ENCODE data around the gene BCAR1. TPM values are rescaled to one million over a fixed set of nuclear protein-coding genes. Genes with fewer than 3 reads are reported as not detected.
A peak's percentile ranks its signal among the peaks of the same experiment; 100 is the strongest.
"Not testable (repeated sequence)": the region's sequence is repeated elsewhere in the genome, so short reads cannot be mapped to it uniquely, and the experiment has no call there.

The BCAR1 gene
- total and polyA plus RNA-seq, 2 donors = 2.9 to 14.5 TPM

DNA sequence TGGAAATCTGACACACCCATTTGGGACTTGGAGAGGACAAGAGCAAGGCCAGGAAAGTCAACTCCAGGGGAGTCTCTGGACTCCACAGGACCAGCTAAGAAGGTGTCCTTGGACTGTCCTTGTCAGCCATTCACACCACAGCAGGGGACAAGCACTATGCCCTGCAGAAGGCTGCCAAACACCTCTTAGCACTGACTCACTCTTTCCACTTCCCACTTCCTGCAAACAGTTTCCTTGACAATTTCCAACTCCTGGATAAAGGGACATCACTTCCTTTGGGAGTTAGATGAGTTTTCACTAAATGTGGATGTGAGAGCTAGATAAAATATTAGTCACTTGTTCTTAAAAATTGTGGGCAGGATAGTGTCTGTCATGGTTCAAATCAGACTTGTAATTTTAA lies 37.8 kb upstream of the BCAR1 start:
- no peak for DNase-seq (ENCODE audit: low read depth in 6 of 9, low spot score in 9 of 9)
- no peak overlapping the region for H3K4me3 ChIP-seq (ENCODE audit: low read length in 2 of 2)
- H3K4me1 ChIP-seq (ENCODE audit: control insufficient read depth in 2 of 2, insufficient read depth in 2 of 2, low read length in 2 of 2) = peaks cover 15% of the 10 kb centered on the region in 2 donors
- peaks cover 1 to 3% of the 10 kb centered on the region in 2 donors for H3K9me3 ChIP-seq (ENCODE audit: control insufficient read depth in 2 of 2, insufficient read depth in 1 of 2, low read length in 1 of 2)
- H3K27ac ChIP-seq (ENCODE audit: low read depth in 1 of 2, low read length in 1 of 2) = no peak overlapping the region
- peaks cover 13 to 26% of the 10 kb centered on the region in 2 donors for H3K27me3 ChIP-seq (ENCODE audit: control insufficient read depth in 2 of 2, insufficient read depth in 1 of 2, low read length in 1 of 2)
- peaks cover 24 to 29% of the 10 kb centered on the region in 2 donors for H3K36me3 ChIP-seq (ENCODE audit: control insufficient read depth in 2 of 2, insufficient read depth in 2 of 2, low read length in 1 of 2)

DNA sequence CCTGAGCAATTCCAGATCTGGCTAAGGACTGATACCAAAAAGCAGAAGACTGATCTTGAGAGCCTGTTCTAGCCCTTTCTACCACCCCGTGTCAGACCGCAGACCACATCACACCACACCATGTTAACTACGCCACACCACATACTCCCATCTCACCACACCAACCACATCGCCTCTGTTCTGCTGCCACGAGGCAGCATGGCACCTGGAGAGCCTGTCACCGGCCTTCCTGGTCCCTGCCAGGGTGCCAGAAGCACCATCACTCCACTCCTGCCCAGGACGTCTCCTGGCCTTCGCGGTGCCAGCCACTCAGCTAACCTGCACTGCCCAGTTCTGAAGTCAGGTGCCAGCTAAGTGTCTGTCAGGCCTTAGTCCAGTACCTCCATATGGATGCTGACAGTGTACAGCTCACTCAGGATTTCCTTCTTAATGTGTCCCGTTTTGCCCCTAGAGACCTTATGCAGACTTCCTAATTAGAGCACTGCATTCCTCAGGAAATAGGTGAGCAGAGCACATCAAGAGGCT lies 37.2 kb upstream of the BCAR1 start:
- Histone ChIP-seq H3K9me3 (ENCODE audit: control insufficient read depth in 2 of 2, insufficient read depth in 1 of 2, low read length in 1 of 2) (peaks cover 1 to 3% of the 10 kb centered on the region in 2 donors), H3K27ac (ENCODE audit: low read depth in 1 of 2, low read length in 1 of 2) (no peak overlapping the region), H3K27me3 (ENCODE audit: control insufficient read depth in 2 of 2, insufficient read depth in 1 of 2, low read length in 1 of 2) (peaks cover 13 to 26% of the 10 kb centered on the region in 2 donors), H3K4me1 (ENCODE audit: control insufficient read depth in 2 of 2, insufficient read depth in 2 of 2, low read length in 2 of 2) (peaks cover 15% of the 10 kb centered on the region in 2 donors), H3K4me3 (ENCODE audit: low read length in 2 of 2) (no peak overlapping the region), H3K36me3 (ENCODE audit: control insufficient read depth in 2 of 2, insufficient read depth in 2 of 2, low read length in 1 of 2) (peaks cover 23 to 27% of the 10 kb centered on the region in 2 donors)
- 32% methylated on average over 10 of the region's 10 CpGs for WGBS
- peak in 7 of 9 donors; percentile 26 to 77 (median 40) for DNase-seq (ENCODE audit: low read depth in 6 of 9, low spot score in 9 of 9)

DNA sequence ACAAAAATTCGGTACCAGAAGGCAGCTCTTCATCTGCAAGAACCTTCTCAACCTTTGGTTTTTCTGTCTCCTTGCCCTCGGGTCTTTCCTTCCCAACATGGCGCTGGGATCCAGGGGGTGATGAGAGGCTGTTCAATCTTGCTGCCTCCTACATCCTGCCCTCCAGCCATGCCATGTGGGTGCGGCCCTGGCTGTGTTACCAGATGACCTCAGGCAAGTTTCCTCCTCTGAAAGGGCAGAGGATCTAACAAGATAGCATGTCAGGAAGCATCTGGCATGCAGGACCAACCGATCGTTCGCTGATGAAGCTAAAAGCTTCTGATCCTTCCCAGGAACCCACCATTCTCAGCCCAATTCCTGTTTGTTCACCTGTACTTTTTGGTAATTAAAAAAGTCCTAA lies 36.8 kb upstream of the BCAR1 start:
- Histone ChIP-seq H3K4me3 (ENCODE audit: low read length in 2 of 2) (no peak overlapping the region), H3K9me3 (ENCODE audit: control insufficient read depth in 2 of 2, insufficient read depth in 1 of 2, low read length in 1 of 2) (peaks cover 1 to 3% of the 10 kb centered on the region in 2 donors), H3K27ac (ENCODE audit: low read depth in 1 of 2, low read length in 1 of 2) (no peak overlapping the region), H3K4me1 (ENCODE audit: control insufficient read depth in 2 of 2, insufficient read depth in 2 of 2, low read length in 2 of 2) (peaks cover 15% of the 10 kb centered on the region in 2 donors), H3K36me3 (ENCODE audit: control insufficient read depth in 2 of 2, insufficient read depth in 2 of 2, low read length in 1 of 2) (peaks cover 19 to 23% of the 10 kb centered on the region in 2 donors), H3K27me3 (ENCODE audit: control insufficient read depth in 2 of 2, insufficient read depth in 1 of 2, low read length in 1 of 2) (peaks cover 13 to 28% of the 10 kb centered on the region in 2 donors)
- WGBS = 59% methylated on average over 7 of the region's 7 CpGs
- no peak for DNase-seq (ENCODE audit: low read depth in 6 of 9, low spot score in 9 of 9)

DNA sequence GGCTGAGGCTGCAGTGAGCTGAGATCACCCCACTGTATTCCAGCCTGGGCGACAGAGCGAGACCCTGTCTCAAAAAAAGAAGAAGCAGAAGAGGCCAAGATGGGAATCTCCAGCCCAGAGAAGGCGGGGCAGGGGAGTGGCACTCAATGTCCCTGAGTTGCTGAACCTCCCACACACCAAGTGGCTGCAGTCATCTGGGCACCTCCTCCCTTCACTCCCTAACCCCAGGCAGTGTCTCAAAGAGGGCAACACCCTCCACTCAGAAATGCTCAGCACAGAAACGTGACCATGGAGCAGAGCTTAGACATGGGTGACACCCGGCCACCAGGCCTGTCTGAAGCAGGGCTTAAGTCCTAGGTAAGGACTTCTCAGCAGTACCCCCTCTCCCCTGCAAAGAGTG lies 36.3 kb upstream of the BCAR1 start:
- H3K27ac ChIP-seq (ENCODE audit: low read depth in 1 of 2, low read length in 1 of 2) = no peak overlapping the region
- 98% methylated on average over 5 of the region's 5 CpGs for WGBS

DNA sequence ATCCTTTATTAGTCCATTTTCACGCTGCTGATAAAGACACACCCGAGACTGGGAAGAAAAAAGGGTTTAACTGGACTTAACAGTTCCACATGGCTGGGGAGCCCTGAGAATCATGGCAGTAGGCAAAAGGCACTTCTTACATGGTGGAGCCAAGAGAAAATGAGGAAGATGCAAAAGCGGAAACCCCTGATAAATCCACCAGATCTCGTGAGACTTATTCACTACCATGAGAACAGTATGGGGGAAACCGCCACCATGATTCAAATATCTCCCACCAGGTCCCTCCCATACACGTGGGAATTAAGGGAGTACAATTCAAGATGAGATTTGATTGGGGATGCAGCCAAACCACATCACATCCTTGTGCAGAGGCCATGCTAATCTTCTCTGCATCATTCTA lies 35.0 kb upstream of the BCAR1 start:
- Histone ChIP-seq H3K9me3 (ENCODE audit: control insufficient read depth in 2 of 2, insufficient read depth in 1 of 2, low read length in 1 of 2) (peaks cover 0 to 3% of the 10 kb centered on the region in 2 donors), H3K36me3 (ENCODE audit: control insufficient read depth in 2 of 2, insufficient read depth in 2 of 2, low read length in 1 of 2) (peaks cover 7 to 8% of the 10 kb centered on the region in 2 donors), H3K4me1 (ENCODE audit: control insufficient read depth in 2 of 2, insufficient read depth in 2 of 2, low read length in 2 of 2) (peaks cover 15% of the 10 kb centered on the region in 2 donors), H3K27ac (ENCODE audit: low read depth in 1 of 2, low read length in 1 of 2) (no peak overlapping the region), H3K27me3 (ENCODE audit: control insufficient read depth in 2 of 2, insufficient read depth in 1 of 2, low read length in 1 of 2) (peaks cover 16 to 28% of the 10 kb centered on the region in 2 donors), H3K4me3 (ENCODE audit: low read length in 2 of 2) (no peak overlapping the region)
- no peak for DNase-seq (ENCODE audit: low read depth in 6 of 9, low spot score in 9 of 9)
- WGBS = 95% methylated on average over 6 of the region's 6 CpGs

More for the DNA sequence above, 36.3 kb upstream of the BCAR1 start:
- peaks cover 15% of the 10 kb centered on the region in 2 donors for H3K4me1 ChIP-seq (ENCODE audit: control insufficient read depth in 2 of 2, insufficient read depth in 2 of 2, low read length in 2 of 2)
- H3K36me3 ChIP-seq (ENCODE audit: control insufficient read depth in 2 of 2, insufficient read depth in 2 of 2, low read length in 1 of 2) = peaks cover 16 to 19% of the 10 kb centered on the region in 2 donors
- peaks cover 13 to 28% of the 10 kb centered on the region in 2 donors for H3K27me3 ChIP-seq (ENCODE audit: control insufficient read depth in 2 of 2, insufficient read depth in 1 of 2, low read length in 1 of 2)
- DNase-seq (ENCODE audit: low read depth in 6 of 9, low spot score in 9 of 9) = no peak
- peaks cover 0 to 3% of the 10 kb centered on the region in 2 donors for H3K9me3 ChIP-seq (ENCODE audit: control insufficient read depth in 2 of 2, insufficient read depth in 1 of 2, low read length in 1 of 2)
- no peak overlapping the region for H3K4me3 ChIP-seq (ENCODE audit: low read length in 2 of 2)

DNA sequence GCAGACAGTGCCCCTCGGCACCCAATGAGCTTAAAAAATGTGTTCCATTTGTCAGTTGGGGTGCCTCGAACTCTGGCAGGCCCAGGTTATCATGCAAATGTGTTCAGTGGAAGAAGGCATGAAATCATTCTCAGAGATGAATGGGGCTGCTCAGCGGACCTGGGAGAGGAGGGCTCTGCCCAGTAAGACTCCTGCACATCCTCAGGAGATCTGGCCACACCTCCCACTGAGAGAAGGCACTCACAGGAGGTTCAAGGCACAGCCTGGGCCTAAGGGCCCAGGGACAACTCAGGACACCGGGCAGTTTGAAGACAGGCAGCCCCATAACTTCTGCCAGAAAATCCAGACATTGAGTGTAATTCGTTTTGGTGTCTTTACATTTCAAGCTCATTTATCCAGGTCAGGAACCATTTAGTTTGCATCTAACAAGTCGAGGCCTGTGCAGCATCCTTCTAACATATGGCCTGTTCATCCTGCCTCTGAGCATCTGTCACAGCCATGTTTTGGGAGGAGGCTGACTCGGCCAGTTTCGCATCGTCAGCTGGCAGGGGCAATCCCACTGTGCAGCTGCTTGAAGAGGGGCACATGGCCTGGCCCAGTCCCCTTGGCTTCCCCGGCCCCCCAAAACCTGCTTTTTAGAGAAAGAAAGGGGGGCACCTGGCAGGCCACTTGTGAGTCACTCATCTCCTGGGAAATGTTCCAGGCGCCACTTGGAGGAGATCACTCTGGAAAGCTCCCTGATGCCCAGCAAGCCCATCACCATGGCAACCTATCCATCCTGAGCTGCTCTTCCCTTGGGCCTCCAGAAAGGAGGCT lies 31.2 kb upstream of the BCAR1 start:
- peaks cover 23 to 26% of the 10 kb centered on the region in 2 donors for H3K27me3 ChIP-seq (ENCODE audit: control insufficient read depth in 2 of 2, insufficient read depth in 1 of 2, low read length in 1 of 2)
- peaks cover 0 to 3% of the 10 kb centered on the region in 2 donors for H3K36me3 ChIP-seq (ENCODE audit: control insufficient read depth in 2 of 2, insufficient read depth in 2 of 2, low read length in 1 of 2)
- peaks cover 0 to 3% of the 10 kb centered on the region in 2 donors for H3K9me3 ChIP-seq (ENCODE audit: control insufficient read depth in 2 of 2, insufficient read depth in 1 of 2, low read length in 1 of 2)
- H3K4me1 ChIP-seq (ENCODE audit: control insufficient read depth in 2 of 2, insufficient read depth in 2 of 2, low read length in 2 of 2) = peaks cover under 1 to 2% of the 10 kb centered on the region in 2 donors
- DNase-seq (ENCODE audit: low read depth in 6 of 9, low spot score in 9 of 9) = no peak
- H3K4me3 ChIP-seq (ENCODE audit: low read length in 2 of 2) = no peak overlapping the region
- H3K27ac ChIP-seq (ENCODE audit: low read depth in 1 of 2, low read length in 1 of 2) = peak overlapping the region in 1 of 2 donors; percentile 26
- 96% methylated on average over 11 of the region's 11 CpGs for WGBS

DNA sequence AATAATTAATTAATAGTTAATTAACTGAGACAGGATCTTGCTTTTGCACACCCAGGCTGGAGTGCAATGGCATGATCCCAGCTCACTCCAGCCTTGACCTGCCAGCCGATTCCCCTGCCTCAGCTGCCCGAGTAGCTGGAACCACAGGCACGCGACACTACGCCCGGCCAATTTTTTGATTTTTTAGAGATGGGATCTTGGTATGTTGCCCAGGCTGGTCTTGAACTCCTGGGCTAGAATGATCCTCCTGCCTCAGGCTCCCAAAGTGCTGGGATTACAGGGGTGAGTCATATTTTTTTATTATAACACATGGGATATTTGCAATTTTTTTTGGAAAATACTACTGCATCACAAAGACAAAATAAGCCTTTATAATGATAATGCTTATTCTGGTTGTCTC lies 30.4 kb upstream of the BCAR1 start:
- H3K4me3 ChIP-seq (ENCODE audit: low read length in 2 of 2) = no peak overlapping the region
- WGBS = 96% methylated on average over 6 of the region's 6 CpGs
- H3K9me3 ChIP-seq (ENCODE audit: control insufficient read depth in 2 of 2, insufficient read depth in 1 of 2, low read length in 1 of 2) = peaks cover 0 to 3% of the 10 kb centered on the region in 2 donors
- H3K4me1 ChIP-seq (ENCODE audit: control insufficient read depth in 2 of 2, insufficient read depth in 2 of 2, low read length in 2 of 2) = no peaks in the 10 kb centered on the region
- peaks cover 16 to 25% of the 10 kb centered on the region in 2 donors for H3K27me3 ChIP-seq (ENCODE audit: control insufficient read depth in 2 of 2, insufficient read depth in 1 of 2, low read length in 1 of 2)
- H3K27ac ChIP-seq (ENCODE audit: low read depth in 1 of 2, low read length in 1 of 2) = no peak overlapping the region
- H3K36me3 ChIP-seq (ENCODE audit: control insufficient read depth in 2 of 2, insufficient read depth in 2 of 2, low read length in 1 of 2) = no peaks in the 10 kb centered on the region
- no peak for DNase-seq (ENCODE audit: low read depth in 6 of 9, low spot score in 9 of 9)

DNA sequence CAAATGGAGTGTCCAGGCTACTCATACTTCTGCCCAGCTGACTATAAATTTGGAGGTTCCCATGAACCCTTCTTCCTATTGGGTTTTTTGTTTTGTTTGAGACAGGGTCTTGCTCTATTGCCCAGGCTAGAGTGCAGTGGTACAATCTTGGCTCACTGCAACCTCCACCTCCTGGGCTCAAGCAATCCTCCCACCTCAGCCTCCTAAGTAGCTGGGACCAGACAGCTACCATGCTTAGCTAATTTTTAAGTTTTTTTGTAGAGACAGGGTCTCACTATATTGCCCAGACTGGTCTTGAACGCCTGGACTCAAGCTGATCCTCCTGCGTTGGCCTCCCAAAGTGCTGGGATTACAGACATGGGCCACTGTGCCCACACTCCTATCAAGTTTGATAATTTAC lies 29.6 kb upstream of the BCAR1 start:
- WGBS = over 99% methylated on average over 2 of the region's 2 CpGs
- H3K4me1 ChIP-seq (ENCODE audit: control insufficient read depth in 2 of 2, insufficient read depth in 2 of 2, low read length in 2 of 2); DNase-seq (ENCODE audit: low read depth in 6 of 9, low spot score in 9 of 9); H3K4me3 ChIP-seq (ENCODE audit: low read length in 2 of 2); H3K9me3 ChIP-seq (ENCODE audit: control insufficient read depth in 2 of 2, insufficient read depth in 1 of 2, low read length in 1 of 2); H3K36me3 ChIP-seq (ENCODE audit: control insufficient read depth in 2 of 2, insufficient read depth in 2 of 2, low read length in 1 of 2); H3K27ac ChIP-seq (ENCODE audit: low read depth in 1 of 2, low read length in 1 of 2): not testable (repeated sequence)
- peaks cover 13 to 25% of the 10 kb centered on the region in 2 donors for H3K27me3 ChIP-seq (ENCODE audit: control insufficient read depth in 2 of 2, insufficient read depth in 1 of 2, low read length in 1 of 2)

DNA sequence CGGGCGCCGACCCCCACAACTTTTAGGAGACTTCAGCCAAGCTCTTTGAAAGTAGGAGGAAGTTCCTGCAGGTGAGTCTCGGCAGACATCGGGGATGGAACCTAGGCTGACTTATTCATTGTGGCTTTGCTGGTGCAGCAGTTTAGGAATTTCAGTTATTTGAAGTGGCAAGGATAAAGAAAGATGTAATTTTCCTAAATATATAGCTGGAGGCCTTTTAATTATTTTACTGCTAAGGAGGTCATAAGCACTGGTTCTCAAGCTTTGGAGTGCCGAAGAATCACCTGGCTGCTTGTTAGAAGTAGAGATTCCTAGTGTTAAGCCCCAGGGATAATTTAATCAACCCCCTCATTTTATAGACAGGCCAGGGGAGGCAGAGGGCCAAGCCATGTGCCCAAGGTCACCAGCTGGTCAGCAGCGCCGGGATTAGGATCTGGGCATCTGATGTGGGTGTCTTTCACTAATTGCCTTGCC lies 28.9 kb upstream of the BCAR1 start:
- Histone ChIP-seq H3K4me1 (ENCODE audit: control insufficient read depth in 2 of 2, insufficient read depth in 2 of 2, low read length in 2 of 2) (no peaks in the 10 kb centered on the region), H3K27ac (ENCODE audit: low read depth in 1 of 2, low read length in 1 of 2) (no peak overlapping the region), H3K36me3 (ENCODE audit: control insufficient read depth in 2 of 2, insufficient read depth in 2 of 2, low read length in 1 of 2) (no peaks in the 10 kb centered on the region), H3K9me3 (ENCODE audit: control insufficient read depth in 2 of 2, insufficient read depth in 1 of 2, low read length in 1 of 2) (peaks cover 0 to 3% of the 10 kb centered on the region in 2 donors), H3K27me3 (ENCODE audit: control insufficient read depth in 2 of 2, insufficient read depth in 1 of 2, low read length in 1 of 2) (peaks cover 10 to 25% of the 10 kb centered on the region in 2 donors), H3K4me3 (ENCODE audit: low read length in 2 of 2) (no peak overlapping the region)
- 93% methylated on average over 8 of the region's 8 CpGs for WGBS
- DNase-seq (ENCODE audit: low read depth in 6 of 9, low spot score in 9 of 9) = no peak
